Measurements from ENCODE around the gene ODC1.

Gene ODC1

GRCh38 chr2:10433264-10433946 is 14.7 kb downstream of the ODC1 start:
- no peak for DNase-seq

- no peak for DNase-seq
These were observed 15.6 kb downstream of the ODC1 start for GRCh38 chr2:10432311-10433181.

GRCh38 chr2:10431797-10432196 is 16.3 kb downstream of the ODC1 start:
- no peak for DNase-seq

GRCh38 chr2:10430886-10431622 is 17.1 kb downstream of the ODC1 start:
- DNase-seq, result no peak

GRCh38 chr2:10428924-10429323 is 19.2 kb downstream of the ODC1 start:
- no peak for DNase-seq

- DNase-seq, result no peak
These were observed 19.8 kb downstream of the ODC1 start for GRCh38 chr2:10428355-10428754.

- no peak for DNase-seq
These were observed 20.5 kb downstream of the ODC1 start for GRCh38 chr2:10427618-10427949.

GRCh38 chr2:10426726-10427617 is 21.2 kb downstream of the ODC1 start:
- no peak for DNase-seq

- no peak for DNase-seq
These were observed 22.4 kb downstream of the ODC1 start for GRCh38 chr2:10425699-10426098.

- no peak for DNase-seq
These were observed 23.1 kb downstream of the ODC1 start for GRCh38 chr2:10424916-10425505.

GRCh38 chr2:10424051-10424450 is 24.1 kb downstream of the ODC1 start:
- DNase-seq, result no peak

GRCh38 chr2:10423400-10423774 is 24.7 kb downstream of the ODC1 start:
- DNase-seq, result no peak

- no peak for DNase-seq
These were observed 25.3 kb downstream of the ODC1 start for GRCh38 chr2:10422732-10423399.

- DNase-seq, result no peak
These were observed 25.9 kb downstream of the ODC1 start for GRCh38 chr2:10422251-10422650.

GRCh38 chr2:10419553-10420257 is 28.4 kb downstream of the ODC1 start:
- DNase-seq, result no peak

GRCh38 chr2:10417551-10418335 is 30.4 kb downstream of the ODC1 start:
- DNase-seq, result no peak

GRCh38 chr2:10415640-10416039 is 32.5 kb downstream of the ODC1 start:
- no peak for DNase-seq

GRCh38 chr2:10415048-10415447 is 33.1 kb downstream of the ODC1 start:
- no peak for DNase-seq

GRCh38 chr2:10414591-10414990 is 33.5 kb downstream of the ODC1 start:
- DNase-seq, result no peak

- no peak for DNase-seq
These were observed 34.1 kb downstream of the ODC1 start for GRCh38 chr2:10413991-10414451.

Data from activated gamma-delta T cell treated with Interleukin-2 at 50 U/mL for 16 hours (primary cell).